ENCODE results near the gene RASL12.
"Not testable (repeated sequence)": the region's sequence is repeated elsewhere in the genome, so short reads cannot be mapped to it uniquely, and the experiment has no call there.

The RASL12 gene

GRCh38 chr15:65021488-65021887 is 46.3 kb downstream of the RASL12 start:
- Mint-ChIP-seq H3K27me3 (ENCODE audit: low read depth) (no peaks in the 10 kb centered on the region), H3K27ac (no peak overlapping the region), H3K9me3 (no peaks in the 10 kb centered on the region), H3K4me3 (no peak overlapping the region), H3K4me1 (ENCODE audit: low read depth) (peaks cover 5% of the 10 kb centered on the region), H3K36me3 (ENCODE audit: low read depth) (peaks cover 31% of the 10 kb centered on the region)

- Mint-ChIP-seq H3K4me3 (no peak overlapping the region), H3K27ac (no peak overlapping the region), H3K9me3 (no peaks in the 10 kb centered on the region), H3K4me1 (ENCODE audit: low read depth) (peaks cover 3% of the 10 kb centered on the region), H3K27me3 (ENCODE audit: low read depth) (no peaks in the 10 kb centered on the region), H3K36me3 (ENCODE audit: low read depth) (peaks cover 26% of the 10 kb centered on the region)
Observed at GRCh38 chr15:65020419-65020818, 47.4 kb downstream of the RASL12 start.

- not testable (repeated sequence) for H3K4me3 Mint-ChIP-seq; H3K27me3 Mint-ChIP-seq (ENCODE audit: low read depth); H3K27ac Mint-ChIP-seq; H3K4me1 Mint-ChIP-seq (ENCODE audit: low read depth)
- Mint-ChIP-seq H3K9me3 (peaks cover 15% of the 10 kb centered on the region), H3K36me3 (ENCODE audit: low read depth) (peaks cover 30% of the 10 kb centered on the region)
Observed at GRCh38 chr15:65011198-65011597, 56.6 kb downstream of the RASL12 start.

GRCh38 chr15:65008983-65009382 is 58.8 kb downstream of the RASL12 start:
- no peaks in the 10 kb centered on the region for H3K4me1 Mint-ChIP-seq (ENCODE audit: low read depth)
- no peak overlapping the region for H3K27ac Mint-ChIP-seq
- H3K36me3 Mint-ChIP-seq (ENCODE audit: low read depth), result peaks cover 20% of the 10 kb centered on the region
- no peaks in the 10 kb centered on the region for H3K27me3 Mint-ChIP-seq (ENCODE audit: low read depth)
- H3K4me3 Mint-ChIP-seq, result no peak overlapping the region
- H3K9me3 Mint-ChIP-seq, result peaks cover 15% of the 10 kb centered on the region

GRCh38 chr15:65006876-65007275 is 60.9 kb downstream of the RASL12 start:
- Mint-ChIP-seq H3K27ac (no peak overlapping the region), H3K4me3 (no peak overlapping the region), H3K4me1 (ENCODE audit: low read depth) (no peaks in the 10 kb centered on the region), H3K36me3 (ENCODE audit: low read depth) (peaks cover 8% of the 10 kb centered on the region), H3K27me3 (ENCODE audit: low read depth) (no peaks in the 10 kb centered on the region), H3K9me3 (no peaks in the 10 kb centered on the region)

- Mint-ChIP-seq H3K27ac (no peak overlapping the region), H3K4me1 (ENCODE audit: low read depth) (no peaks in the 10 kb centered on the region), H3K9me3 (no peaks in the 10 kb centered on the region), H3K27me3 (ENCODE audit: low read depth) (no peaks in the 10 kb centered on the region), H3K4me3 (no peak overlapping the region), H3K36me3 (ENCODE audit: low read depth) (peaks cover 5% of the 10 kb centered on the region)
Observed at GRCh38 chr15:65004993-65005392, 62.8 kb downstream of the RASL12 start.
